Loucy (cell line): ENCODE measurements around the gene INCA1.

Experiments used
- EZH2phosphoT487 ChIP-seq: fragments of 200-600 bp; IDR thresholded peaks from 2 replicates; pipeline ENCODE4 v1.6.1; 2018; ENCODE audit warnings: antibody characterized with exemption, mild to moderate bottlenecking, moderate library complexity, borderline replicate concordance
- TF ChIP-seq, protein P1 (sequence below): fragments of 200-600 bp; sonication (generic); conservative IDR thresholded peaks from 2 replicates; pipeline ENCODE4 v1.5.1; 2014; ENCODE audit warnings: mild to moderate bottlenecking, antibody characterized with exemption, low read length

DNA sequence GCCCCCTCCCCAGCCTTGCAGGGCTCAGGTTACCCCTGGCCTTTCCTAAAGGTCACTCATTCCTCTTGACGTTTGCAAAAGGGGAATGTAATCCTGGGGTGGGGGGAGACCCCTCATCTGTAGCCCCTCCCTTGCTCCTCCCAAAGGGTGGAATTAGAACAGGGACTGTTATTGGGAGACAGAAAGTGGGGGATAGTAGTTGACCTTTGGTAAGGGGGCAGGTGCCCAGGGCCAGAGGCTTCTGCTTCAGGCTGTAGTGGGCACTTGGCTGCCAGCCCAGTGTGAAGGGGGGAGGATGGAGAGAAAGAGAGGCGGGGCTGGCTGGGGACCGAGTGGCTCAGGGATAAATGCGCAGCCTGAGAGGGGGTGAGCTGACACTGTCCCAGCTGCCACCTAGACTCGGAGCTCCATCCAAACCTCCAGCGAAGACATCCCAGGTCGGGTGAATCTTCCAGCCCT, 46.5 kb downstream of the INCA1 start, which contains the start of gene ENO3:
- no peak for TF ChIP-seq EZH2phosphoT487
- TF ChIP-seq, protein P1, sequence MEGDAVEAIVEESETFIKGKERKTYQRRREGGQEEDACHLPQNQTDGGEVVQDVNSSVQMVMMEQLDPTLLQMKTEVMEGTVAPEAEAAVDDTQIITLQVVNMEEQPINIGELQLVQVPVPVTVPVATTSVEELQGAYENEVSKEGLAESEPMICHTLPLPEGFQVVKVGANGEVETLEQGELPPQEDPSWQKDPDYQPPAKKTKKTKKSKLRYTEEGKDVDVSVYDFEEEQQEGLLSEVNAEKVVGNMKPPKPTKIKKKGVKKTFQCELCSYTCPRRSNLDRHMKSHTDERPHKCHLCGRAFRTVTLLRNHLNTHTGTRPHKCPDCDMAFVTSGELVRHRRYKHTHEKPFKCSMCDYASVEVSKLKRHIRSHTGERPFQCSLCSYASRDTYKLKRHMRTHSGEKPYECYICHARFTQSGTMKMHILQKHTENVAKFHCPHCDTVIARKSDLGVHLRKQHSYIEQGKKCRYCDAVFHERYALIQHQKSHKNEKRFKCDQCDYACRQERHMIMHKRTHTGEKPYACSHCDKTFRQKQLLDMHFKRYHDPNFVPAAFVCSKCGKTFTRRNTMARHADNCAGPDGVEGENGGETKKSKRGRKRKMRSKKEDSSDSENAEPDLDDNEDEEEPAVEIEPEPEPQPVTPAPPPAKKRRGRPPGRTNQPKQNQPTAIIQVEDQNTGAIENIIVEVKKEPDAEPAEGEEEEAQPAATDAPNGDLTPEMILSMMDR = no peak
